ENCODE data around the gene PPP2R2D.

DNA sequence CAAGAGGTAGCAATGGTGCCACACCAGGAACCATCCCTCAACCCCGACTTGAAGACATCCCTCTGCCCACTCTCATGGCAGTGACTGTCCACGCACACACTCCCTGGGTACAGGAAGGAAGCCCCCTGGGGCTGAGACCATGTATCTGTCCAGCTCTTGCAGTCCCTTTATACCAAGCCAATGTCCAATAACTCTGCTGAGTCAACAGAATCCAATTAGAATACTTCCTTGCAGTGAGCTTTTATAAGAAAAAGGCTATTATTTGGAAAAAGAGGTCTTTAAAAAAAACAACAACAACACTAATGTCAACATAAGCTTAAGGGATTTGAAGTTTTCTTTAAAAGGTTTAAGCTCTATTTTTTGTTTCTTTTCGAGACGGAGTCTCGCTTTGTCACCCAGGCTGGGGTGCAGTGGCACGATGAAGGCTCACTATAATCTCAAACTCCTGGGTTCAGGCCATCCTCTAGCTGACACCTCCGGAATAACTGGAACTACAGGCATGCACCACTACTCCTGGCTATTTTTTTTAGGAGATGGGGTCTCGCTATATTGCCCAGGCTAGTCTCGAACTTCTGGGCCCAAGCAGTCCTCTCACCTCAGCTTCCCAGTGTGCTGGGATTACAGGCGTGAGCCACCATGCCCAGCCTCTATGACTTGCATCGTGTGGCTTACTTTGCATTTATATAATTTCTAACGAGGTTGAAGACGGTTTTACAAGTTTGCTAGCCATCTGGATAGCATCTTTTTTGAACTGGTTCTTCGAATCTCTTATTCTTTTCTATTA is 73.4 kb downstream of the PPP2R2D start:
- no peak for TF ChIP-seq CTCF (IDR thresholded peaks at IDR 0.05)
- TF ChIP-seq POLR2A (IDR thresholded peaks at IDR 0.05) = no peak
